MCF 10A (cell line): Measurements from ENCODE around the gene HECTD4. TPM values are rescaled to one million over a fixed set of nuclear protein-coding genes. Genes with fewer than 3 reads are reported as not detected.
A peak's percentile ranks its signal among the peaks of the same experiment; 100 is the strongest.

Source experiments
- Bru-seq: library from RNA; stranded (reverse); fragments of 400-500 nt; gene quantifications from one replicate; lab custom pipeline; 2021; lab: Mats Ljungman, UMichigan
- BruChase-seq, 2 experiments: library from RNA; stranded (reverse); fragments of 400-500 nt; gene quantifications; one replicate each; lab custom pipeline; 2021; lab: Mats Ljungman, UMichigan
- BruUV-seq: library from RNA; stranded (reverse); fragments of 400-500 nt; replicated peaks from 2 replicates; lab custom pipeline; 2021; lab: Mats Ljungman, UMichigan
- CTCF ChIA-PET: fragments of 300-600 bp; sonication (Branson Sonifier 250); formaldehyde crosslinking; extraction: SDS; loops from one replicate; lab custom pipeline; 2021; ENCODE audit warnings: antibody characterized with exemption, inconsistent platforms; lab: Yijun Ruan, JAX
- POLR2A ChIA-PET: fragments of 300-600, 350-650 bp; sonication (Branson Sonifier 250); formaldehyde crosslinking; extraction: SDS; loops from one replicate; lab custom pipeline; 2020; ENCODE audit warnings: antibody characterized with exemption, inconsistent platforms; lab: Yijun Ruan, JAX
- DNase-seq: peaks from one replicate; pipeline ENCODE4 v3.0.0-alpha.2; 2018; ENCODE audit not compliant: unreplicated experiment
- H3K27ac Mint-ChIP-seq: one replicate; pipeline ENCODE4 v1.8.0; 2022; ENCODE audit warnings: mild to moderate bottlenecking, low read depth, mixed read lengths; ENCODE audit not compliant: unreplicated experiment
- H3K27me3 Mint-ChIP-seq: one replicate; pipeline ENCODE4 v1.8.0; 2022; ENCODE audit warnings: mixed read lengths; ENCODE audit not compliant: insufficient read depth, unreplicated experiment
- H3K36me3 Mint-ChIP-seq: one replicate; pipeline ENCODE4 v1.8.0; 2022; ENCODE audit warnings: mild to moderate bottlenecking, moderate library complexity, mixed read lengths; ENCODE audit not compliant: insufficient read depth, unreplicated experiment
- H3K4me1 Mint-ChIP-seq: one replicate; pipeline ENCODE4 v1.8.0; 2022; ENCODE audit warnings: mixed read lengths; ENCODE audit not compliant: insufficient read depth, unreplicated experiment
- H3K4me3 Mint-ChIP-seq: one replicate; pipeline ENCODE4 v1.8.0; 2022; ENCODE audit warnings: mild to moderate bottlenecking, moderate library complexity, mixed read lengths; ENCODE audit not compliant: unreplicated experiment
- H3K9me3 Mint-ChIP-seq: one replicate; pipeline ENCODE4 v1.8.0; 2022; ENCODE audit warnings: mixed read lengths; ENCODE audit not compliant: unreplicated experiment
- intact Hi-C: fragments of 100-400 bp; cut with micrococcal nuclease; formaldehyde crosslinking; loops from 2 replicates; pipeline ENCODE4 v1.14.1; 2022
- long read RNA-seq: library from polyadenylated mRNA; stranded (forward); transcript quantifications from one replicate; pipeline ENCODE4 v2.0.0, GENCODE V29; 2022
- total RNA-seq: library from RNA; stranded (reverse); gene quantifications from 2 replicates; pipeline ENCODE4 v1.2.3, GENCODE V29; 2022
- TF ChIP-seq, protein P1 (sequence below): fragments of 200-600 bp; IDR thresholded peaks from one replicate; pipeline ENCODE4 v1.8.0; 2022; ENCODE audit warnings: antibody characterized with exemption, mild to moderate bottlenecking; ENCODE audit not compliant: unreplicated experiment

The HECTD4 gene, protein sequence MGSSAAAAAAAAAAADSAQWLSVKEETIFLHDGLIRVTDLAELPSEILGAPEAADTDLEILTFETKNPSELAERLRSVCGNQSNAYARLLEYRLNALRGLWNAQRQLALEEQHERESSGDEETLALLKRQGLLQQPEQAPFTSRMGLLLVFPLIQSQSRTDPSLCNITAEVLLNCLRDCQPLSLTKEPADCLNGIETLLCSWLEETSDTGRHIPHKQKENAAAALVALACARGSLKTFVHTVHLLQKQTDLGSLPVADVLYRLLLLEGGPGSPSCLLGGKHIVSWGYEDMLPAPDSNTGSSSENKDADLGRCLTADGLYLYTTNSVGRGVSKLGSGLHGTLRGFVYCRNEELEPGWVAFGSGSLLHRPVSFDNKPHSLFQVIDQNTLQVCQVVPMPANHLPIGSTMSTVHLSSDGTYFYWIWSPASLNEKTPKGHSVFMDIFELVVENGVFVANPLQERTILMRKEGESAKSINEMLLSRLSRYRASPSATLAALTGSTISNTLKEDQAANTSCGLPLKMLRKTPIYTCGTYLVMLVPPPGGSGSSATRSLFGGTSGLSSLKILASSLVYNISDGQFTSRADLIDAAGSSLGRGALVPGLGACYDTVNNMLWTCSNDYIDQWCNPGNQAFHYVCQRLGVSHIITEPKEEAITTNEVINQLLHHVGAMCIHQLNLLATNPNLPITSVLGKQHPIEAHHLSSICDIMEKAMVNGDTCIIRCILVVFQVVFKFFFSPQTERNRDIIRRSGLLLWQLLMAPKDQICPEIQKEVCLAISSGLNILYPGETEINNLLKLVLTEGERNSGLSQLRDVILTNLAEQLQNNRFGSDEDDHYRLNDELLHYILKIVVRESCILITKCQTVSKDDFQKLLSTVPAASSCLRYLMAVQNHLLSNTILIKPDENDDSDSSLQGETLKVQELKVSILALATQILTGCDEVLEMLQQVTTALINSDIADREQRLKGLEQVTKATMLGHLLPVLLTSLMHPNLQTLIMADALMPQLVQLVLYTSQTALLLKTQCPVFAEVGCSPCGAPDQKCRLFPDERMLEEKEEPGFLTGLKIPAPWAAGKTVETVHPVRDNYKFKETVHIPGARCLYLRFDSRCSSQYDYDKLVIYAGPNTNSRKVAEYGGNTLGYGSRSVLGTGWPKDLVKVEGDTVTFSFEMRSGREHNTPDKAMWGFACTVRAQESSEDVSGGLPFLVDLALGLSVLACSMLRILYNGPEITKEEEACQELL (N-terminal part only)
- total RNA-seq (35.2 and 46.7 TPM in 2 replicates), Bru-seq, nascent RNA (percentile 70 among the genes with signal in this experiment), BruChase-seq, experiment 1, labeled RNA remaining after a 6-hour chase (percentile 76 among the genes with signal in this experiment), BruChase-seq, experiment 2, labeled RNA remaining after a 2-hour chase (percentile 70 among the genes with signal in this experiment)
- long read RNA-seq, partial matches to known transcripts: 16 of 23 reads
- long read RNA-seq, other reads (novel, unspliced or antisense): 7 of 23 reads

DNA sequence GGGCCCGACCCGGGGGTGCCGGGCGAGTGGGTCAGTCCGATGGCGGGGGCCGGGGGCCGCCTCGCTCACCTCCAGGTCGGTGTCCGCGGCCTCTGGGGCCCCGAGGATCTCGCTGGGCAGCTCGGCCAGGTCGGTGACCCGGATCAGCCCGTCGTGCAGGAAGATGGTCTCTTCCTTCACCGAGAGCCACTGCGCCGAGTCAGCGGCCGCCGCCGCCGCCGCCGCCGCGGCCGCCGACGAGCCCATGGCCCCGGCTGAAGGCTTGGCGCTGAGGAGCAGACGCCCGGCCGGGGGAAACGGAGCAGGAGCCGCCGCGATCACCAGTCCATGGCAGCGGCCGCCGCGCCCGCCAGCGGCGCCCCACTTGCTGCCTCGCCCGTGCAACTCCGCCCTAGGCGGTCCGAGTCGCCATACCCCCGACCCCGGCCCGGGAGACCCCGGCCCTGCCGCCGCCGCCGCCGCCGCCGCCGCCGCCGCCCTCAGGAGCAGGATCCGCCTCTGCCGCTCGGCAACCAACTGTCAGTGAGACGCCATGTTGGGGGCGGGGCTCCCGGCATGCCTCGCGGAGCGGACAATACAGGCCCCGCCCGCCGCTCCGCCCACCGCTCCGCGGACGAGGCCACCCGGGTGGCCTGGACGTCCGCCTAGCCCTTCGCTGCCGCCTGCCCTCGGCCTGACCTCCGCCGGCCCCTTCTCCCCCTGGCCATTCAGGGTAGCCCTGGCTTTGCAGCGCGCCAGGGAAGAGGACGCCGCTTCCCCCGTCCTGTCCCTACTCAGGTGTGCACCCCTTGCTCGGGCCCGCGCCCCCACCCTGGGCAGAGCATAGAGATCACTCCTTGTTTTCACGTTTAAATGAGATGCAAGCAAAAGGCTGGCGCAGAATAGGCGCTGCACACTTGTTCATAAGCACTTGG, at the start of gene HECTD4:
Gene HECTD4, minus strand, starts transcription at position 549 of the 914 bp plus-strand sequence. Its CDS starts 303 bp downstream, at position 246.
- POLR2A ChIA-PET: interaction anchor here (0.6 kb wide), 1 partner anchor 314 kb away, joined by 3 read pairs; no protein-coding TSS in a partner anchor
- DNase-seq: peak; percentile 89
- CTCF ChIA-PET: interaction anchor here (0.7 kb wide), 1 partner anchor 41 kb away, joined by 4 read pairs; no protein-coding TSS in a partner anchor
- Mint-ChIP-seq H3K4me1 (peaks cover 16% of the 10 kb centered on the region), H3K4me3 (peak within 1 kb of the TSS; percentile 88), H3K36me3 (peaks cover 6% of the 10 kb centered on the region), H3K27me3 (no peaks in the 10 kb centered on the region), H3K9me3 (no peaks in the 10 kb centered on the region), H3K27ac (peak within 1 kb of the TSS; percentile 72)
- TF ChIP-seq, protein P1, sequence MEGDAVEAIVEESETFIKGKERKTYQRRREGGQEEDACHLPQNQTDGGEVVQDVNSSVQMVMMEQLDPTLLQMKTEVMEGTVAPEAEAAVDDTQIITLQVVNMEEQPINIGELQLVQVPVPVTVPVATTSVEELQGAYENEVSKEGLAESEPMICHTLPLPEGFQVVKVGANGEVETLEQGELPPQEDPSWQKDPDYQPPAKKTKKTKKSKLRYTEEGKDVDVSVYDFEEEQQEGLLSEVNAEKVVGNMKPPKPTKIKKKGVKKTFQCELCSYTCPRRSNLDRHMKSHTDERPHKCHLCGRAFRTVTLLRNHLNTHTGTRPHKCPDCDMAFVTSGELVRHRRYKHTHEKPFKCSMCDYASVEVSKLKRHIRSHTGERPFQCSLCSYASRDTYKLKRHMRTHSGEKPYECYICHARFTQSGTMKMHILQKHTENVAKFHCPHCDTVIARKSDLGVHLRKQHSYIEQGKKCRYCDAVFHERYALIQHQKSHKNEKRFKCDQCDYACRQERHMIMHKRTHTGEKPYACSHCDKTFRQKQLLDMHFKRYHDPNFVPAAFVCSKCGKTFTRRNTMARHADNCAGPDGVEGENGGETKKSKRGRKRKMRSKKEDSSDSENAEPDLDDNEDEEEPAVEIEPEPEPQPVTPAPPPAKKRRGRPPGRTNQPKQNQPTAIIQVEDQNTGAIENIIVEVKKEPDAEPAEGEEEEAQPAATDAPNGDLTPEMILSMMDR: no peak
- no TSS peak for BruUV-seq
- intact Hi-C loops: loop anchor here (10.0 kb wide), 2 partner anchors 127 to 537 kb away; partner anchors contain the start of gene MAPKAPK5

DNA sequence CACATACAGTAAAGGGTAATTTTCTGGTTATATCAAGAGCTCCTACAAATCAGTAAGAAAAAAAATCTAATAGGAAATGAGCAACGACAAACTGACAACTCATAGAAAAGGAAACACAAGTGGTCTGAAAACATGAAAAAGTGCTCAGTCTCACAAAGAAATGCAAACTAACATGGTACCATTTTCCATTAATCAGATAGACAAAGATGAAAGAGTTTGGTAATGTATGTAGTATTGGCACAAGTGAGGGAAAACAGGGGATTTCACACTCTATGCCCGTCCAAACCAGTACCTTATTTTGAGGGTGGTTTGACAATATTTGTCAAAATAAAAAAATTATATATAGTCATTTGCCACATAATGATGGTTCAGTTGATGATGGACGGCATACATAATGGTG, 49.7 kb upstream of the HECTD4 start:
- Mint-ChIP-seq H3K36me3 (peaks cover 15% of the 10 kb centered on the region), H3K4me1 (peaks cover 7% of the 10 kb centered on the region), H3K27ac (no peak overlapping the region), H3K9me3 (no peaks in the 10 kb centered on the region), H3K4me3 (no peak overlapping the region), H3K27me3 (no peaks in the 10 kb centered on the region)
- TF ChIP-seq, protein P1: no peak
- DNase-seq: no peak
- ChIA-PET POLR2A (interaction anchor here (0.6 kb wide), 1 partner anchor 10 kb away, joined by 4 read pairs; no protein-coding TSS in a partner anchor), CTCF (interaction anchor here (0.6 kb wide), 1 partner anchor 8 kb away, joined by 3 read pairs; no protein-coding TSS in a partner anchor)
- intact Hi-C loops: no loop called here
- no TSS peak for BruUV-seq

DNA sequence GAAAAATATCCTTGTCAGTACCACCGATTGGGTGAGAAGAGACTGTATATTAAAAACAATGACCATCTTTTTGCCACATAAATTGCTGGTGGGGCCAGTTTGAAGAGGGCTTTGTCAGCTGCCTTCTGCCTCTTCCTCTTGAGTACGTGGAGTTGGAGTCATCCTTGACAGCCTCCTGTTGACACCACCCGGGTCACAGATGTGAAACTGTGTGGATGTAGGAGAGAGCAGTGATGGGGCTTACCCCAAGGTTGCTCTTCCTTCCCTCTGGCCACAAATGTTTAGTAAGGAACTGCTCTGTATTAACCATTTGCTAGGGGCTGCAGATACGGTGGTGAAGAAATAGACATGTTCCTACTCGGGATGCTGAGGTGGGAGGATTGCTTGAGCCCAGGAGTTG, 48.7 kb upstream of the HECTD4 start:
- Mint-ChIP-seq H3K36me3 (peaks cover 15% of the 10 kb centered on the region), H3K27ac (no peak overlapping the region), H3K9me3 (no peaks in the 10 kb centered on the region), H3K27me3 (no peaks in the 10 kb centered on the region), H3K4me1 (peaks cover 7% of the 10 kb centered on the region), H3K4me3 (no peak overlapping the region)
- intact Hi-C loops: no loop called here
- TF ChIP-seq, protein P1: no peak
- no TSS peak for BruUV-seq
- ChIA-PET POLR2A (no interaction called here), CTCF (no interaction called here)
- no peak for DNase-seq
